Measurements from ENCODE around the gene ADD3. TPM values are rescaled to one million over a fixed set of nuclear protein-coding genes. Genes with fewer than 3 reads are reported as not detected.

The ADD3 gene
- total and polyA plus RNA-seq, 8 donors: 62.0 to 362 (median 322) TPM

DNA sequence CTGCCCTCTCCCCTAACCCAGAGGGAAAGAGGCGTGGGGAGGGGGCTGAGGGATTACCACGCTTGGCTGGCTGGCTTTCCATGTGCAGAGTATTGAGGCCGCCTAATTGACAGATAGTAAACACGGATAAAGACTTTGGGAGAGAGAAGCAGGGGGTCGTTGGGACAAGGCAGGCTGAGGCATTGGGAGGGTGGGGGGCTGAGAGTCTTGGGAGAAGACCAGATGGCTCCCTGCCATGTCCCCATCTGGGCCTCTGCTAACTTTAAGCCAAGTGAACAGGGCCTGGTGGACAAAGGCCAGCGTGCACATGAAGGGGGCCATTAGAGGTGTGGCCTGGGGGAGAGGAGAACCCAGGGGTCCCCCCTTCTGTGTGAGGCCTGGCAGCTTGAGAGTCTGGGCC lies 144.2 kb downstream of the ADD3 start:
- TF ChIP-seq, protein P1, sequence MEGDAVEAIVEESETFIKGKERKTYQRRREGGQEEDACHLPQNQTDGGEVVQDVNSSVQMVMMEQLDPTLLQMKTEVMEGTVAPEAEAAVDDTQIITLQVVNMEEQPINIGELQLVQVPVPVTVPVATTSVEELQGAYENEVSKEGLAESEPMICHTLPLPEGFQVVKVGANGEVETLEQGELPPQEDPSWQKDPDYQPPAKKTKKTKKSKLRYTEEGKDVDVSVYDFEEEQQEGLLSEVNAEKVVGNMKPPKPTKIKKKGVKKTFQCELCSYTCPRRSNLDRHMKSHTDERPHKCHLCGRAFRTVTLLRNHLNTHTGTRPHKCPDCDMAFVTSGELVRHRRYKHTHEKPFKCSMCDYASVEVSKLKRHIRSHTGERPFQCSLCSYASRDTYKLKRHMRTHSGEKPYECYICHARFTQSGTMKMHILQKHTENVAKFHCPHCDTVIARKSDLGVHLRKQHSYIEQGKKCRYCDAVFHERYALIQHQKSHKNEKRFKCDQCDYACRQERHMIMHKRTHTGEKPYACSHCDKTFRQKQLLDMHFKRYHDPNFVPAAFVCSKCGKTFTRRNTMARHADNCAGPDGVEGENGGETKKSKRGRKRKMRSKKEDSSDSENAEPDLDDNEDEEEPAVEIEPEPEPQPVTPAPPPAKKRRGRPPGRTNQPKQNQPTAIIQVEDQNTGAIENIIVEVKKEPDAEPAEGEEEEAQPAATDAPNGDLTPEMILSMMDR (IDR thresholded peaks at IDR 0.05): no peak
- H3K4me3 ChIP-seq: no peak overlapping the region
- no peak overlapping the region for H3K27ac ChIP-seq
- H3K4me1 ChIP-seq: peaks cover 0 to 8% of the 10 kb centered on the region in 2 donors
- peaks cover 0 to 33% of the 10 kb centered on the region in 2 donors for H3K27me3 ChIP-seq
- ATAC-seq: no peak
- intact Hi-C loops (cut with DNase I): no loop called here
- peak in 2 of 4 donors; percentile 53 to 68 for DNase-seq
- H3K36me3 ChIP-seq: no peaks in the 10 kb centered on the region
- H3K9me3 ChIP-seq: no peaks in the 10 kb centered on the region

DNA sequence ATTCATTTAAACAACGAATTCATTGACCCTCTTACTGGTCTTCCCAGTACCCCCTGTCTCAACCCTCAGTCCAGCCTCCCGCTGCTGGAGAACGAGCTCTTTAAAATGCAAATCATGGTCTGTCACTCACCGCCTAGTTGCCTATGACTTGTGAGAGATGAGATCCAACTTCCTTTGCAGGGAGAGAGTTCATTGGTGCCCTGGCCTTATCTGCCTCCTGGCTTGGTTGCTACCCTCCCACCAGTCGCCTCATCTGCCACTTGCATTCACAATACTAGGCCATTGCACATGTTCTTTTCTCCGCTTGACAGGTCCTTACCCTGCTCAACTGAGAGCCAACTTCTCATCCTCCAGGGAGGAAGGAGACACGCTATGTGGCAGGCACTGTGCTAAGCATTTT lies 145.6 kb downstream of the ADD3 start:
- ATAC-seq: no peak
- intact Hi-C loops (cut with DNase I): no loop called here
- TF ChIP-seq, protein P1 (IDR thresholded peaks at IDR 0.05): no peak

DNA sequence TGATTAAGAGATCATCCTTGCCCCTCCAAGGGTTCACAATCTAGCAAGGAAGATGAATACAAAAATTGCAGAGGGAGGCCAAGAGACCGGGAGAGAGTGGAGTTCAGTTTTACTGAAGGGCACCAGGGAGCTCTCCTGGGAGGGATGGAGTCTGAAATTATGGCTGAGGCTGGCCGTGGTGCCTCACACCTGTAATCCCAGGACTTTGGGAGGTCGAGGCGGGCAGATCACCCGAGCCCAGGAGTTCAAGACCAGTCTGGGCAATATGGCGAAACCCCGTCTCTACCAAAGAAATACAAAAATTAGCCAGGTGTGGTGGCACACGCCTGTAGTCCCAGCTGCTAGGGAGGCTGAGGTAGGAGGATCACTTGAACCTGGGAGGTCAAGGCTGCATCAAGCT lies 148.3 kb downstream of the ADD3 start:
- no peak overlapping the region for H3K4me3 ChIP-seq
- peaks cover 0 to 17% of the 10 kb centered on the region in 2 donors for H3K4me1 ChIP-seq
- intact Hi-C loops (cut with DNase I): no loop called here
- H3K9me3 ChIP-seq: no peaks in the 10 kb centered on the region
- TF ChIP-seq, protein P1 (IDR thresholded peaks at IDR 0.05): no peak
- H3K36me3 ChIP-seq: no peaks in the 10 kb centered on the region
- DNase-seq (no peak), ATAC-seq (no peak)
- peaks cover 0 to 40% of the 10 kb centered on the region in 2 donors for H3K27me3 ChIP-seq
- H3K27ac ChIP-seq: no peak overlapping the region

More for the DNA sequence above, 145.6 kb downstream of the ADD3 start:
- Histone ChIP-seq H3K9me3 (no peaks in the 10 kb centered on the region), H3K36me3 (no peaks in the 10 kb centered on the region), H3K27ac (no peak overlapping the region), H3K27me3 (peaks cover 0 to 31% of the 10 kb centered on the region in 2 donors), H3K4me3 (no peak overlapping the region), H3K4me1 (peaks cover 0 to 11% of the 10 kb centered on the region in 2 donors)
- DNase-seq: no peak

DNA sequence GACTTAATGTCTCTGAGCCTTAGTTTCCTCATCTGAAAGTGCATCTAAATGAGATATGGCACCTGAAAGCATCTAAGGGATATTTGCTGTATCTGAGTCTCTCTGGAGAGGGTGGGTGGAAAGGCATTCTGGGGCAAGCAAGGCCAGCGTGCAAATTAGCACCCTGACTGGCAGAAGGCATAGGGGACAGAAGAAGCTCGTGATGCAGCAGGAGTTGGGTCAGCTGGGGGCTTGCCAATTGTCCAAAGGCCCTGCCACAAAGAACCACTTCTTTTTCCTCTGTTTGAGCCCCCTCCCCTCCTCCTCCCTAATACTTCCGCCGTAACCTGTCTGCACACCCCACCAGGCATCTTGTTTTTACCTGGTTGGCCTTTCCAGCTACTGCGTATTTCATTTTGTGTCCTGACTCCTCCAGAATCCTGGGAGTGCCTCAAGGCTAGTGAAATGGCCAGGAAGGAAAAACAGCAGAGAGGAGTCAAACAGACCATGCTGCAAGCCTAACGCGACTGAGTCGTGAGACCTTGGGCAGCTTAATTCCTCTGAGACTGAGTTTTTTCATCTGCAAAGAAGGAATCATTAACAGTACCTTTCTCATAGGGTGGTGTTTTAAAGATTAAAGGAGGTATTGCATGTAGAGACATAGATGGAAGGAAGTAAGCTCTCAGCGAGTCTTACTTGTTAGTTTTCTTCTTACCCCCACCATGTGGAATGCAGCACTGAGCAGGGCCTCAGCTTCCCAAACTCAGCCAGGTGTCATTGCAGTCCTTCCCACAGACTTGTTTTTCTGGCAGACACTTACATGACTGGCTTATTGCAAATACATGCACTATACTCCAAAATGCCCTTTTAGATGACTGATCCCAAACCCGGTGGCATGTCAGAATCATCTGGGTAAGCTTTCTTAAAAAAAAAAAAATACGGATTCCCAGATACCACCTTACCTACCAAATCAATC lies 150.5 kb downstream of the ADD3 start:
- Histone ChIP-seq H3K27ac (no peak overlapping the region), H3K27me3 (peaks cover 0 to 27% of the 10 kb centered on the region in 2 donors), H3K36me3 (no peaks in the 10 kb centered on the region), H3K4me1 (peaks cover 0 to 22% of the 10 kb centered on the region in 2 donors), H3K9me3 (no peaks in the 10 kb centered on the region), H3K4me3 (no peak overlapping the region)
- ATAC-seq (no peak), DNase-seq (no peak)
- intact Hi-C loops (cut with DNase I): no loop called here
- TF ChIP-seq, protein P1 (IDR thresholded peaks at IDR 0.05): no peak

DNA sequence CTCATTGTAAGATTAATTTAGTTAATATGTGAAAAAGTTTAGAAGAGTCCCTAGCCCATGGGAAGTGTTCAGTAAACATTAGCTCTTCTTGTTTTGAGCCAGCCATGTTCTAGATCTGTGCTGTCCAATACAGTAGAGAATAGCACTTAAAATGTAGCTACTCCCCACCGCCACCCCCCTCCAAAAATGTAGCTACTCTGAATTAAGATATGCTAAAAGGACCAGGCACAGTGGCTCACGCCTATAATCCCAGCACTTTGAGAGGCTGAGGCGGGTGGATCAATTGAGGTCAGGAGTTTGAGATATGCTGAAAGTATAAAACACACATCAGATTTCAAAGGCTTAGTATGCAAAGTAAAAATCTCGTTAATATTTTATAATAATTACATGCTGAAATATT lies 152.3 kb downstream of the ADD3 start:
- H3K36me3 ChIP-seq: no peaks in the 10 kb centered on the region
- peaks cover 0 to 22% of the 10 kb centered on the region in 2 donors for H3K4me1 ChIP-seq
- TF ChIP-seq, protein P1 (IDR thresholded peaks at IDR 0.05): no peak
- intact Hi-C loops (cut with DNase I): no loop called here
- ATAC-seq: no peak
- H3K27ac ChIP-seq: no peak overlapping the region
- DNase-seq: no peak
- no peaks in the 10 kb centered on the region for H3K9me3 ChIP-seq
- H3K4me3 ChIP-seq: no peak overlapping the region
- H3K27me3 ChIP-seq: peaks cover 0 to 20% of the 10 kb centered on the region in 2 donors

All from left lung (tissue), 10 donors.